Tibial nerve (tissue), 4 donors: ENCODE data around the gene PHLDB3.

ENCODE experiments used
- EP300 ChIP-seq, 2 donors: sonication (generic); formaldehyde crosslinking; IDR thresholded peaks; one replicate each; pipeline ENCODE4 v1.6.1; 2017; ENCODE audit warnings: antibody characterized with exemption in 2 of 2, mild to moderate bottlenecking in 1 of 2
- TF ChIP-seq, protein P1 (sequence below), 5 experiments: fragments of 200-600 bp in 3 of 5; fragments of 450-650 bp in 2 of 5; sonication (generic) in 3 of 5; IDR thresholded peaks; one replicate each; pipeline ENCODE4 v1.5.1; 2016 to 2019; ENCODE audit warnings: antibody characterized with exemption in 5 of 5, mild to moderate bottlenecking in 3 of 5, moderate library complexity in 2 of 5

DNA sequence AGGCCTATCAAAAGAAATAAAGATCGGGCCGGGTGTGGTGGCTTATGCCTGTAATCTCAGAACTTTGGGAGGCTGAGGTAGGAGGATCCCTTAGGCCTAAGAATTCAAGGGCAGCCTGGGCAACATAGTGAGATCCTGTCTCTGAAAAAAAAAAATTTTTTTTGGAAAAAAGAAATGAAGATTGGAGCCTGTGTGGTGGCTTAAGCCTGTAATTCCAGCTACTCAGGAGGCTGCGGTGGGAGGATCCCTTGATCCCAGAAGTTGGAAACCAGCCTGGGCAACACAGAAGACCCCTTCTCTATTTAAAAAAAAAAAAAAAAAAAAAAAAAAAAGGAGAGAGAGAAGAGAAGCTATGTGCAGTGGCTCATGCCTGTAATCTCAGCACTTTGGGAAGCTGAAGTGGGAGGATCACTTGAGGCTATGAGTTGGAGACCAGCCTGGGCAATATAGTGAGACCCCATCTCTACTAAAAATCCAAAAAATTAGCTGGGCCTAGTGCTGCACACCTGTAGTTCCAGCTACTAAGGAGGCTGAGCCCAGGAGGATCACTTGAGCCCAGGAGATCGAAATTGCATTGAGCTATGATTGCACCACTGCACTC, 24.5 kb downstream of the PHLDB3 start:
- TF ChIP-seq, protein P1, sequence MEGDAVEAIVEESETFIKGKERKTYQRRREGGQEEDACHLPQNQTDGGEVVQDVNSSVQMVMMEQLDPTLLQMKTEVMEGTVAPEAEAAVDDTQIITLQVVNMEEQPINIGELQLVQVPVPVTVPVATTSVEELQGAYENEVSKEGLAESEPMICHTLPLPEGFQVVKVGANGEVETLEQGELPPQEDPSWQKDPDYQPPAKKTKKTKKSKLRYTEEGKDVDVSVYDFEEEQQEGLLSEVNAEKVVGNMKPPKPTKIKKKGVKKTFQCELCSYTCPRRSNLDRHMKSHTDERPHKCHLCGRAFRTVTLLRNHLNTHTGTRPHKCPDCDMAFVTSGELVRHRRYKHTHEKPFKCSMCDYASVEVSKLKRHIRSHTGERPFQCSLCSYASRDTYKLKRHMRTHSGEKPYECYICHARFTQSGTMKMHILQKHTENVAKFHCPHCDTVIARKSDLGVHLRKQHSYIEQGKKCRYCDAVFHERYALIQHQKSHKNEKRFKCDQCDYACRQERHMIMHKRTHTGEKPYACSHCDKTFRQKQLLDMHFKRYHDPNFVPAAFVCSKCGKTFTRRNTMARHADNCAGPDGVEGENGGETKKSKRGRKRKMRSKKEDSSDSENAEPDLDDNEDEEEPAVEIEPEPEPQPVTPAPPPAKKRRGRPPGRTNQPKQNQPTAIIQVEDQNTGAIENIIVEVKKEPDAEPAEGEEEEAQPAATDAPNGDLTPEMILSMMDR (IDR thresholded peaks at IDR 0.05): no peak
- TF ChIP-seq EP300 (IDR thresholded peaks at IDR 0.05): no peak
